Stimulated activated CD4-positive, alpha-beta T cell treated with anti-CD3 and anti-CD28 coated beads, Interleukin-12 subunit alpha, Interleukin-12 subunit beta, amount 100 ng/mL, for 48 hours (primary cell): ENCODE data around the gene TENM4.
"Not testable (repeated sequence)": the region's sequence is repeated elsewhere in the genome, so short reads cannot be mapped to it uniquely, and the experiment has no call there.

ENCODE experiments used
- DNase-seq, 3 donors: peaks; one replicate each; pipeline ENCODE4 v3.0.0-alpha.2; 2020; ENCODE audit warnings: low read depth in 2 of 3, low spot score in 1 of 3

Gene TENM4

DNA sequence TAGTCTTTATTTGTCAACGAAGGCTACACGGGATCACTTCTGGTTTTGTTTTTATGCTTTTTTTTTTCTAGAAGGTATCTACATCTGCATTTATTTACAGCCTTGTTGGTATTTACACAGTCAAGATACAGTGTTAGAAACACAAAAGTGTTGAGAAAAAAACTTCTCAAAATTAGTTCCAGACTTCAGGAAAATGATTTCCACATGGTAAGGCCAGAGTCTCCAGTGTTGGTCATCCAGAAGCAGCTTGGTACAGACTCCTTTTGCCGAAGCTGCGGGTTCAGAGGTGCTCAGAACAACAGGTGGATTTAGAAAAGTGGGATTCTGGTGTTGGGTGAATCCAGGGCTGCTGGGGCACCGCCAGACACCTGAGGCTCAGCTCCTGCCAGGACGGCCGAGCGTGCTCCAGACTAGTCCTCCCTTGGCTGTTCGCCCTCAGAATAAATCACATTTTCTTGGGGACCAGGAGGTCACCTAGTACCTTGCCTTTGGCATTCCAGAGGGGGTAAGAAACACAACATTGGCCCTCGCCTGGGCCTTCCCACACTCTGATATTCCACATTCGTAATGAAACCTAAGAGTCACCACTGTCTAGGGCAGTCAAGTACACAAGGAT lies 787.4 kb downstream of the TENM4 start:
- no peak for DNase-seq

DNA sequence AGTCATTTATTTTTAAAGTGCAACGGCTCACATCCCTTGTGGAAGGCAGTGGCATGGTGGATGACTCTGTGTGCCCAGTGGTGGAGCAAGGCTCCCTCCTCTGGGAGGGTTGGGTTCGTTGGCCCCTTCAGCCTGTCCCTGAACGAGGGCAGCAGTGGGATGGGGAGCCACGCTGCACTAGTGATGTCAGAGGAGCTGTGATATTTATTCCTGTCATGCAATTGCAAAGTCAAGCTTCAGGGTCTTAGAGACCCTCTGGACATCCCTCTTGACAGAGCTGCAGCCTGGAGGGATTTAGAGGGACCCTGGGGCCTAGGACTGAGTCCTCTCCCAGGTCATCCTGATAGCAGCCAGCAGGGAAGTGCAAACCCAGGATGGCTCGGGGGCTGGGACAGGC lies 788.0 kb downstream of the TENM4 start:
- DNase-seq: no peak

DNA sequence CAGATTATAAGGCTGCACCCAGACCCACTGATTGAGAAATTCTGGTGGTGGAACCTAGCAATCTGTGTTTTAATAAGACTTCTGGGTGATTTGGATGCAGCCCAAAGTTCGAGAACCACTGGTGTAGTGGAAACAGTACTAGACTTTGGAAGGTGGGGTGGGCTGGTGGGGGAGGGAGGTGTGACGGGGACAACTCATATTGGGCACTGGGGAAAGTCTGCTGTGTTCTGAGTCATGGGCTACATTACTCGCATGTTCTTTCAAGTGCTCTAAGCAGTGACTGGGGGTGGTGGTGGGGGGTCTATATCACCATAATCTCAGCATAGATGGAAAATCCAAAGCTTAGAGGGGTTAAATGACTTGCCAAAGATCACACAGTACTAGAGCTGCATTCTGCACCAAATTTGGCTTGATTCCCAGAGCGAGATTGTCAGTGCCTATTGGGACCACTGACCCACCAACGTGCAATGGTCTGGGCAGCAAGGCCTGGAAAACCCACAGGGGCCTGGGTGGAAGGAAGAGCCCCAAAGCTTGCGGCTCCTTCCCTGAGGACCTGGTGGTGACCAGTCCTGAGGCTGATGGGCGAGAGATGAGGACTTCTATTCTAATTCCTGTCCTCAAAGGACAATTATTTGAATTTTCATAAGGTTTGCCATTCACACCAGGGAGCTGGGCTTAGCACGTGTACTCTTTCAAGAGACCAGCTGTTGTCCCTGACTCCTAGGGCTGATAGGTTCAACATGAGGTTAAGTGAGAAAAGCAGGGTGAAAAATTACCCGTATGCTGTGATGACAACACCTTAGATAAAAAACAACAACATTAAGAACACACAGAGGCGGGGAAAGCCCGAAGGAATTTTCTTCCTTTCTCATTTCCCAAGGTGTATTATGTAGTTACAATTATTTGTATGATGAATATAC lies 788.6 kb downstream of the TENM4 start:
- peak; percentile 38 to 57 (median 55) for DNase-seq

DNA sequence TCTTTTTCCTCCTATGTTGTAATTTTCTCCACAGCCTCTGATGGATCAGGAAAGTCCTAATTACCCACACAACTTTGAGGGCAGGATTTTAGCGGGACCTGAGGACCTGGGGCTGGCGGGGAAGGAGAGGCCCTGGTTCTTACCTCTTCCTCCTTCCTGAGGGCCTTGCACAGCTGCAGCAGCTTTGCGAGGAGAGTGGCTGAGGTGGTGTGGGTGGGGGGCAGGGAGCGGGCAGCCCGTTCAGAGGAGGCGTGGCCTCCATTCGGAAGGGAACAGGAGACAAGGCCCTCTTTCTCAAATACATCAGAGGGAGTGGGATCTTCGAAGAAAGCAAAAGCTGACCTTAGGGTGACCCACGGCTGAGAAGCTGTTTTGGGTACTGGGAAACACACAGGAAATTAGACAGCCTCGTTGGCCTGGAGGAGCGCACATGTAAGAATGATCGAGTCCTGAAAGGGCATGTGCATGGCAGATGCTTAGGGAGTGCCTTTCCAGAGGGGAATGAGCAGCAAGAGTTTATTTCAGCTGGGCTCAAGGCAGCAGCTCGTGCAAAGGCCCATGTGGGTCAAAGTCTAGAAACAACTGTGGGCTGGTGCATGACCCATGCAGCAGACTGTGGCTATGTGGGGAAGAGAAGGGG lies 789.6 kb downstream of the TENM4 start:
- DNase-seq: no peak

GRCh38 chr11:78649361-78650215 lies 791.2 kb downstream of the TENM4 start:
- no peak for DNase-seq

DNA sequence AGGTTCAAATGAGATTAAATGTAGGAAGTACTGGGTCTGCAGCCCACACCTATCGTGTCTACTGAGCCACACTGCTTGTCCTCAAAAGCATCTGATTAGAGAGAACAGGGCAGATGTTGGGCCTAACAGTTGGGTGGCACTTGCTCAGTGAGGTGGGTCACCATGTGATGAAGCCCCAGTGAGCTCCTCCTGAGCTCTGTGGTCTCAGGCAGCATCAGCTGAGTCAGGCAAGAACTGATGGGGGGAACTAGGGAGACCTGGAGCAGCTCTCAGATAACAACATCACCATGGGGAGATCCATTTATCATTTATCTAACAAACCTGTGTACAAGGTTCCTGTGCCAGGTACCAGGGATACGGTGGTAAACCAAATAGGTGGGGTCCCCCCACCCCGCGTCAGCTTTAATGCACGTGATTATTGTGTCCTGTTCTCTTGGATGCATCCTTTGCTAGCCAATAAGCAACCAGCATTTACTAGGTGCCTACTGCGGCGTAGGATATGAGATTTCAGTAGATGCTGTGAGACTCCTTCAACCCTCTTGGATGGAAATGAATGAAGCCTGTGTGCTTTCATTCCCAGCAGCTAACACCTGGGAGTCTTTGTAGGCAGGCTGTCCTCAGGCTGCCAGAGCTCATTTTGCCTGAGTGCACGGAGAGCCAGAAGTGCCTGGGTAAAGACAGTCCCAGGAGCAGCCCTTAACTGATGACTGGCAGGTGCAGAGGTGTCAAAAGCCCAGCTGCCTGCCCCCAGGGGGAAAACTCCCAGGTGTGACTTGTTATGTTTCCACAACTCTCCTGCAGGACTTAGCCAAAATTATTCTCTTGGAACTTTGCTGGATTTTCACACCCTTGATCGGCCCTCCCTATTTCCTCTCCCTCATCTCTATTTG lies 792.6 kb downstream of the TENM4 start:
- no peak for DNase-seq

DNA sequence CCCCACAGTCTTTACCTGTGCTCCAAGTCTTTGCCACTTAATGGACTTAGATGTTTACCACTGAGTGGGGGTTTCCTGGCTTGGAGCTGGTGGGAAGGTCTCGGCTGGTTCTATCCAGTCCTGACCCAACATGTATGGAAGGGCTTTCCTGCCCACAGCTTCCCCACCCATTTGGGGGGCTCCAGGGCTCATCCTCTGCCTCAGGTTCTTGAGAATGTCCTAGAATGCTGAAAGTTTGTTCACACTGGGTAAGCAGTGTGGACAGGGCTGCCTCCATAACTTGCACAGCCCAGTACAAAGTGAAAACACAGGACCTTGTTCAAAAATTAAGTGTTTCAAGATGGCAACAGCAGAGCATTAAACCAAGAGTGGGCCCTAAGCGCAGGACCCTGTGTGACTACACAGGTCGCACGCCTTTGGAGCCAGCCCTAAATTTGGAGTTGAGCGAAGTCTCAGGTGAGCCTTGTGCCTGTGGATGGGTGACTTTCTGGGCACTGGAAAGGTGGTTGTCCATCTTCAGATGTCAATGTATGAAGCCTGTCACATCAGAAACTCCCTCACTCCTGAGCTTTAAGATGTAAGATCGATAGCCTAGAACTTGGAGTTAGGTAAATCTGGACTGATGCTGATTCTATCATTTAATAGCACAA lies 793.4 kb downstream of the TENM4 start:
- no peak for DNase-seq

GRCh38 chr11:78646564-78647185 lies 794.2 kb downstream of the TENM4 start:
- peak in 2 of 3 donors; percentile 44 to 64 for DNase-seq

GRCh38 chr11:78645226-78646202 lies 795.3 kb downstream of the TENM4 start:
- peak in 2 of 3 donors; percentile 50 to 65 for DNase-seq

DNA sequence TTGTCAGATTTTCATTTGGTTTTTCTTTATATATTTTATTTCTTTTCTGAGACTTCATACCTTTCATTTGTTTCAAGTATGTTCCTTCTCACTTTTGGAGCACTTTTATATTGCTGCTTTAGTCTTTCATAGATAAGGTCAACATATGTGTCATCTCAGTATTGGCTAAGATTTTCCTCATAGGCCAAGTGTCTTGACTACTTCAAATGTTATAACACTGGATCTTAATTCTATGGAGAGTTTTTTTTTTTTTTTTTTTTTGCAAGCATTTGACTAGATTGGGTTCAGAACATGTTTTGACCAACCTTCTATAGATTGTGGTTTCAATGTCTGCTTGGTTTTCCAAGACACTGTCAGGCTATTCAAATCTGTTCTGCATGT lies 797.2 kb downstream of the TENM4 start:
- no peak for DNase-seq

DNA sequence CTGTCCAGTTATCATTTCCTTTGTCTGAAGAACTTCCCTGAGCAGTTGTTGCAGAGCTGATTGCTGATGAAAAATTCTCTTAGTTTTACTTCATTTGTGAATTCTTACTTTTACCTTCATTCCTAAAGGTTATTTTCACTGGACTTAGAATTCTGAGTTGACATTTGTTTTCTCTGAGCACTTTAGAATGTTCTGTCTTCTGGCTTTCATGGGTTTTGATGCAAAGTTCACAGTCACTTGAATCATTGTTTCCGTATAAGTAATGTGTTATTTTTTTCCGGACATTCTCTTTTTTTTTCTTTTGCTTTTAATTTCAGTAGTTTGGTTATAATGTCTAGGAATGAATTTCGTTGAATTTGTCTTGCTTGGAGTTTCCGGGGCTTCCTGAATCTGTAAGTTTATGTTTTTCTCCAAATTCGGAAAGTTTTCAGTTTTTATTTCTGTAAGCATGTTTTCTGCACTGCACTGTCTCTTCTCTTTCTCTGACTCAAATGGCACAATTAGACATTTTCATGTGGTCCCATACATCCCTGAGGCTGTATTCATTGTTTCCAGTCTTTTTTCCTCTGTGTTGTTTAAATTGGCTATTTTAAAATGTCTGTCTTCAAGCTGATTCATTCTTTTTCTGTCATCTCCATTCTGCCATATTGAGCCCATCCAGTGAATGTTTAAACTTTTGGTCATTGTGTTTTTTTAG lies 797.7 kb downstream of the TENM4 start:
- no peak for DNase-seq

DNA sequence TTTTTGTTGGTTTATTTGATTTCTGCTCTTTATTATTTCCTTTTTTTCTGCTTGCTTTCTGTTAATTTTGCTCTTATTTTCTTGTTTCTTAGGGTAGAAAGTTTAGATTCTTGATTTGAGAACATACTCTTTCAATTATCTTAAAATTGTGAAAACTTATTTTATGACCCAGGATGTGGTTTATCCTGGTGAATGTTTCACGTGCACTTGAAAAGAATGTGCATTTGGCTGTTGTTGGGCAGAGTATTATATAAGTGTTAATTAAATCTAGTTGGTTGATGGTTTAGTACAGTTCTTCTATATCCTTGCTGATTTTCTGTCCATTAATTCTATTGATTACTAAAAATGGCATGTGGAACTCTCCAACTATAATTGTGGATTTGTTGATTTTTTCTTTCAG lies 799.3 kb downstream of the TENM4 start:
- no peak for DNase-seq

GRCh38 chr11:78638704-78639380 lies 802.0 kb downstream of the TENM4 start:
- no peak for DNase-seq

GRCh38 chr11:78637527-78637926 lies 803.3 kb downstream of the TENM4 start:
- not testable (repeated sequence) for DNase-seq

DNA sequence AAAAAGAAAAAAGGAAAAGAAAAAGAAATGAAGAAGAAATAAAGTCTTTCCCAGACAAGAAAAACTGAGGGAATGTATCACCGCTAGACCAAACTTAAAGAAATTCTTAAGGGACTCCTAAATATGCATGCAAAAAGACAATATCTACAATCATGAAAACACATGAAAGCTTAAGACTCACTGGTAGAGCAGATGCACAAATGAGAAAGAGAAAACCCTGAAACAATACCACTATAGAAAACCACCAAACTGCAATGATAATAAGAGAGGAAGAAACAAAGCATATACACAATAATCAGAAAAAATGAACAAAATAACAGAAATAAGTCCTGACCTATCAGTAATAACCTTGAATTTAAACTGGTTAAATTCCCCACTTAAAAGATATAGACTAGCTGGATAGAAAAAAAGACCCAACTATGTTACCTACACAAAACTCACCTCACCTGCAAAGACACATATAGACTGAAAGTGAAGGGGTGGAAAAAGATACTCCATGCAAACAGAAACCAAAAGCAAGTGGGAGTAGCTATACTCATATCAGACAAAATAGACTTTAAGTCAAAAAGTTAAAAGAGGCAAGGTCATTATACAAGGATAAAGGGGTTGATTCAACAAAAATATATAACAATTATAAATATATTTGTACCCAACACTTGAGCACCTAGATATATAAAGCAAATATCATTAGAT lies 804.9 kb downstream of the TENM4 start:
- DNase-seq: no peak
